Measurements from ENCODE around the gene GNG3. TPM values are rescaled to one million over a fixed set of nuclear protein-coding genes. Genes with fewer than 3 reads are reported as not detected.
"Not testable (repeated sequence)": the region's sequence is repeated elsewhere in the genome, so short reads cannot be mapped to it uniquely, and the experiment has no call there.

Gene GNG3
- total and polyA plus RNA-seq, 2 of the 4 experiments (the other 2 are of a cell fraction) = not detected

GRCh38 chr11:62702246-62702645 is 5.2 kb upstream of the GNG3 start:
- WGBS, 2 experiments (ENCODE audit: extremely low coverage in 2 of 2, insufficient read length in 1 of 2) = no CpG with 5 or more reads among the region's 11 CpGs
- dilution Hi-C loops (cut with HindIII; ENCODE audit: low sequenced_read_pairs, unreplicated experiment) = no loop called here
- no peak for ATAC-seq (ENCODE audit: low read depth)

GRCh38 chr11:62703921-62704320 is 3.6 kb upstream of the GNG3 start:
- H3K56ac ChIP-seq (ENCODE audit: extremely low read depth, insufficient read depth, low read length); H4K20me1 ChIP-seq (ENCODE audit: insufficient read depth, low read length); dilution Hi-C loops (cut with HindIII; ENCODE audit: low sequenced_read_pairs, unreplicated experiment); intact Hi-C loops (cut with micrococcal nuclease); H3K4ac ChIP-seq (ENCODE audit: low read depth, low read length); H2AFZ ChIP-seq (replicated peaks; ENCODE audit: low read length, poor library complexity); H3K9ac ChIP-seq (ENCODE audit: low read depth, low read length); H4K8ac ChIP-seq (ENCODE audit: low read depth in 2 of 2, low read length in 2 of 2); H3K27ac ChIP-seq (ENCODE audit: insufficient read depth, low read length); H2AK9ac ChIP-seq (replicated peaks; ENCODE audit: low read depth, low read length, poor library complexity); H4K91ac ChIP-seq (ENCODE audit: insufficient read depth, low read depth, low read length); in situ Hi-C loops (cut with MboI; ENCODE audit: low sequenced_read_pairs); POLR2A ChIA-PET (ENCODE audit: unreplicated experiment); BruUV-seq (replicated peaks); H3K4me3 ChIP-seq (ENCODE audit: insufficient read depth, low read depth, low read length); H2BK5ac ChIP-seq (ENCODE audit: low read depth, low read length, poor library complexity, severe bottlenecking); H2BK15ac ChIP-seq (ENCODE audit: low read depth, low read length); H3K23ac ChIP-seq (ENCODE audit: low read depth, low read length); H3K9me3 ChIP-seq (ENCODE audit: control insufficient read depth, insufficient read depth, low read length); H3K27me3 ChIP-seq (ENCODE audit: control insufficient read depth, insufficient read depth, low read length); H4K5ac ChIP-seq (ENCODE audit: low read depth, low read length); H2BK20ac ChIP-seq (ENCODE audit: low read depth, low read length); ATAC-seq (ENCODE audit: low read depth); H3K14ac ChIP-seq (replicated peaks; ENCODE audit: low read depth, low read length); H3K4me2 ChIP-seq (ENCODE audit: low read depth, low read length); H3K36me3 ChIP-seq (ENCODE audit: control insufficient read depth, insufficient read depth, low read length); H3K18ac ChIP-seq (ENCODE audit: low read depth, low read length); H2BK120ac ChIP-seq (ENCODE audit: low read depth, low read length); H2AK5ac ChIP-seq (ENCODE audit: low read depth, low read length); DNase-seq: not testable (repeated sequence)
- H3K79me1 ChIP-seq (ENCODE audit: low read depth in 1 of 2, low read length in 2 of 2) = peaks cover 13 to 39% of the 10 kb centered on the region in 2 experiments
- peaks cover 16% of the 10 kb centered on the region for H3K9me1 ChIP-seq (ENCODE audit: insufficient read depth, low read length)
- CTCF ChIA-PET = interaction anchor here (1.0 kb wide), 1 partner anchor 10 kb away, joined by 4 read pairs; no protein-coding TSS in a partner anchor
- WGBS, 2 experiments (ENCODE audit: extremely low coverage in 2 of 2, insufficient read length in 1 of 2) = 100% methylated on average over 1 of the region's 4 CpGs; no CpG with 5 or more reads in 1 of the 2 experiments
- peaks cover 12% of the 10 kb centered on the region for H3K4me1 ChIP-seq (ENCODE audit: control insufficient read depth, insufficient read depth, low read length)

More at GRCh38 chr11:62702246-62702645, 5.2 kb upstream of the GNG3 start:
- Histone ChIP-seq H4K91ac (ENCODE audit: insufficient read depth, low read depth, low read length) (no peak overlapping the region), H2BK5ac (ENCODE audit: low read depth, low read length, poor library complexity, severe bottlenecking) (no peak overlapping the region), H3K79me1 (ENCODE audit: low read depth in 1 of 2, low read length in 2 of 2) (peaks cover 11 to 27% of the 10 kb centered on the region in 2 experiments), H3K27ac (ENCODE audit: insufficient read depth, low read length) (no peak overlapping the region), H3K9ac (ENCODE audit: low read depth, low read length) (no peak overlapping the region), H2AK9ac (replicated peaks; ENCODE audit: low read depth, low read length, poor library complexity) (no peak overlapping the region), H4K20me1 (ENCODE audit: insufficient read depth, low read length) (no peaks in the 10 kb centered on the region), H3K18ac (ENCODE audit: low read depth, low read length) (no peak overlapping the region), H2AK5ac (ENCODE audit: low read depth, low read length) (no peak overlapping the region), H4K8ac (ENCODE audit: low read depth in 2 of 2, low read length in 2 of 2) (no peak overlapping the region), H3K14ac (replicated peaks; ENCODE audit: low read depth, low read length) (no peak overlapping the region), H3K9me3 (ENCODE audit: control insufficient read depth, insufficient read depth, low read length) (no peaks in the 10 kb centered on the region), H4K5ac (ENCODE audit: low read depth, low read length) (no peak overlapping the region), H3K4me3 (ENCODE audit: insufficient read depth, low read depth, low read length) (no peak overlapping the region), H3K9me1 (ENCODE audit: insufficient read depth, low read length) (peaks cover 8% of the 10 kb centered on the region), H3K4ac (ENCODE audit: low read depth, low read length) (no peak overlapping the region), H3K36me3 (ENCODE audit: control insufficient read depth, insufficient read depth, low read length) (peaks cover 4% of the 10 kb centered on the region), H3K27me3 (ENCODE audit: control insufficient read depth, insufficient read depth, low read length) (no peaks in the 10 kb centered on the region), H2BK120ac (ENCODE audit: low read depth, low read length) (no peak overlapping the region), H3K23ac (ENCODE audit: low read depth, low read length) (no peak overlapping the region), H3K56ac (ENCODE audit: extremely low read depth, insufficient read depth, low read length) (no peak overlapping the region), H2AFZ (replicated peaks; ENCODE audit: low read length, poor library complexity) (no peak overlapping the region), H3K4me1 (ENCODE audit: control insufficient read depth, insufficient read depth, low read length) (peaks cover 8% of the 10 kb centered on the region), H2BK15ac (ENCODE audit: low read depth, low read length) (no peak overlapping the region), H2BK20ac (ENCODE audit: low read depth, low read length) (no peak overlapping the region), H3K4me2 (ENCODE audit: low read depth, low read length) (no peak overlapping the region)
- no peak for TF ChIP-seq MAFK (IDR thresholded peaks at IDR 0.05; ENCODE audit: low read depth, low read length)
- no peak for TF ChIP-seq RCOR1 (IDR thresholded peaks at IDR 0.05; ENCODE audit: insufficient replicate concordance, low read length)
- TF ChIP-seq POLR2A (IDR thresholded peaks at IDR 0.05; ENCODE audit: low read depth, low read length) = no peak
- TF ChIP-seq MXI1 (IDR thresholded peaks at IDR 0.05; ENCODE audit: borderline replicate concordance, low read depth, low read length) = no peak
- TF ChIP-seq NFE2L2 (IDR thresholded peaks at IDR 0.05; ENCODE audit: low read depth, low read length) = no peak
- TF ChIP-seq FOS (IDR thresholded peaks at IDR 0.05; ENCODE audit: low read depth, low read length) = no peak
- no peak for TF ChIP-seq RAD21 (IDR thresholded peaks at IDR 0.05; ENCODE audit: low read length)
- no peak for TF ChIP-seq SMC3 (IDR thresholded peaks at IDR 0.05; ENCODE audit: low read depth, low read length)
- no peak for DNase-seq
- ChIA-PET CTCF (interaction anchor here (0.6 kb wide), 1 partner anchor 319 kb away, joined by 5 read pairs; no protein-coding TSS in a partner anchor), POLR2A (ENCODE audit: unreplicated experiment) (interaction anchor here (0.6 kb wide), 1 partner anchor 139 kb away, joined by 3 read pairs; no protein-coding TSS in a partner anchor)
- no TSS peak for BruUV-seq (replicated peaks)
- intact Hi-C loops (cut with micrococcal nuclease) (no loop called here), in situ Hi-C loops (cut with MboI; ENCODE audit: low sequenced_read_pairs) (no loop called here)

All from IMR-90 (cell line).